Mesodermal cell (in vitro differentiated cells): ENCODE measurements around the gene RNF114.
"Not testable (repeated sequence)": the region's sequence is repeated elsewhere in the genome, so short reads cannot be mapped to it uniquely, and the experiment has no call there.

Source experiments
- H3K27ac ChIP-seq: 2 replicates; pipeline ENCODE4 v1.7.0; 2013; ENCODE audit warnings: mild to moderate bottlenecking, low read depth, low read length, moderate library complexity; ENCODE audit not compliant: severe bottlenecking
- H3K36me3 ChIP-seq: 2 replicates; pipeline ENCODE4 v1.7.1; 2013; ENCODE audit warnings: mild to moderate bottlenecking, low read length, moderate library complexity; ENCODE audit not compliant: control insufficient read depth, insufficient read depth
- H3K4me1 ChIP-seq: one replicate; pipeline ENCODE4 v1.7.1; 2013; ENCODE audit warnings: mild to moderate bottlenecking, low read length; ENCODE audit not compliant: insufficient read depth, control insufficient read depth, poor library complexity, severe bottlenecking
- H3K4me3 ChIP-seq: 2 replicates; pipeline ENCODE4 v1.7.0; 2013; ENCODE audit warnings: low read length, control low read depth, mild to moderate bottlenecking; ENCODE audit not compliant: insufficient read depth, poor library complexity, severe bottlenecking; ENCODE audit errors: extremely low read depth
- H3K9me3 ChIP-seq: 2 replicates; pipeline ENCODE4 v1.7.1; 2013; ENCODE audit warnings: mild to moderate bottlenecking, low read length, moderate library complexity; ENCODE audit not compliant: control insufficient read depth
- WGBS, 2 experiments: methylation state at CpG; one replicate each; pipeline ENCODE4 v1.1.5; 2013; ENCODE audit warnings: missing lambda C conversion rate in 2 of 2; ENCODE audit not compliant: insufficient coverage in 2 of 2; 5-methylcytosine and 5-hydroxymethylcytosine counted together

Gene RNF114

GRCh38 chr20:49969946-49970345, 33.7 kb downstream of the RNF114 start:
- Histone ChIP-seq H3K9me3 (no peaks in the 10 kb centered on the region), H3K4me3 (no peak overlapping the region), H3K27ac (no peak overlapping the region), H3K4me1 (peaks cover 6% of the 10 kb centered on the region), H3K36me3 (no peaks in the 10 kb centered on the region)
- 75 to 100% methylated on average over 2 to 5 of the region's 5 CpGs for WGBS, 2 experiments

GRCh38 chr20:49970498-49970897, 34.3 kb downstream of the RNF114 start:
- H3K36me3 ChIP-seq = no peaks in the 10 kb centered on the region
- H3K9me3 ChIP-seq = no peaks in the 10 kb centered on the region
- WGBS, 2 experiments = 90 to 93% methylated on average over 4 to 5 of the region's 8 CpGs
- H3K4me3 ChIP-seq = no peak overlapping the region
- H3K27ac ChIP-seq = no peak overlapping the region
- peaks cover 6% of the 10 kb centered on the region for H3K4me1 ChIP-seq

GRCh38 chr20:49973981-49974380, 37.8 kb downstream of the RNF114 start:
- Histone ChIP-seq H3K4me3 (no peak overlapping the region), H3K4me1 (no peaks in the 10 kb centered on the region), H3K27ac (no peak overlapping the region), H3K9me3 (no peaks in the 10 kb centered on the region), H3K36me3 (no peaks in the 10 kb centered on the region)
- WGBS, 2 experiments = 79 to 92% methylated on average over 3 to 4 of the region's 4 CpGs

GRCh38 chr20:49976542-49976941, 40.3 kb downstream of the RNF114 start:
- no peaks in the 10 kb centered on the region for H3K36me3 ChIP-seq
- H3K4me3 ChIP-seq = no peak overlapping the region
- 80% methylated on average over 2 of the region's 2 CpGs; no CpG with 5 or more reads in 1 of the 2 experiments for WGBS, 2 experiments
- peaks cover 5% of the 10 kb centered on the region for H3K4me1 ChIP-seq
- no peaks in the 10 kb centered on the region for H3K9me3 ChIP-seq
- H3K27ac ChIP-seq = no peak overlapping the region

- H3K27ac ChIP-seq, H3K4me3 ChIP-seq, H3K36me3 ChIP-seq, H3K9me3 ChIP-seq, H3K4me1 ChIP-seq: not testable (repeated sequence)
- 100% methylated on average over 1 of the region's 2 CpGs for WGBS, 2 experiments
These were observed 41.5 kb downstream of the RNF114 start for GRCh38 chr20:49977740-49978139.

- no CpG with 5 or more reads among the region's 3 CpGs for WGBS, 2 experiments
- Histone ChIP-seq H3K36me3 (peaks cover under 1% of the 10 kb centered on the region), H3K27ac (no peak overlapping the region), H3K4me3 (no peak overlapping the region), H3K4me1 (peaks cover 7% of the 10 kb centered on the region), H3K9me3 (no peaks in the 10 kb centered on the region)
These were observed 42.5 kb downstream of the RNF114 start for GRCh38 chr20:49978685-49979029.

- Histone ChIP-seq H3K36me3 (peaks cover 6% of the 10 kb centered on the region), H3K9me3 (no peaks in the 10 kb centered on the region), H3K4me1 (peaks cover 8% of the 10 kb centered on the region), H3K4me3 (peak overlapping the region; percentile 25), H3K27ac (no peak overlapping the region)
- WGBS, 2 experiments = 2 to 8% methylated on average over 18 to 27 of the region's 37 CpGs
These were observed 43.0 kb downstream of the RNF114 start for GRCh38 chr20:49979030-49979832.

GRCh38 chr20:49980140-49981008, 44.2 kb downstream of the RNF114 start:
- peaks cover 18% of the 10 kb centered on the region for H3K36me3 ChIP-seq
- H3K27ac ChIP-seq = no peak overlapping the region
- H3K4me1 ChIP-seq = peaks cover 18% of the 10 kb centered on the region
- WGBS, 2 experiments = 75 to 76% methylated on average over 5 to 8 of the region's 11 CpGs
- no peak overlapping the region for H3K4me3 ChIP-seq
- no peaks in the 10 kb centered on the region for H3K9me3 ChIP-seq

GRCh38 chr20:49981218-49982071, 45.2 kb downstream of the RNF114 start:
- Histone ChIP-seq H3K4me3 (no peak overlapping the region), H3K9me3 (no peaks in the 10 kb centered on the region), H3K4me1 (peaks cover 28% of the 10 kb centered on the region), H3K27ac (no peak overlapping the region), H3K36me3 (peaks cover 28% of the 10 kb centered on the region)
- WGBS, 2 experiments = 70 to 72% methylated on average over 17 to 21 of the region's 23 CpGs

GRCh38 chr20:49982072-49982345, 45.8 kb downstream of the RNF114 start:
- peaks cover 34% of the 10 kb centered on the region for H3K4me1 ChIP-seq
- 10 to 19% methylated on average over 12 of the region's 12 CpGs for WGBS, 2 experiments
- H3K36me3 ChIP-seq = peaks cover 34% of the 10 kb centered on the region
- no peak overlapping the region for H3K27ac ChIP-seq
- peak overlapping the region; percentile 99 for H3K4me3 ChIP-seq
- no peaks in the 10 kb centered on the region for H3K9me3 ChIP-seq
